A673 (cell line): ENCODE data around the gene C10orf62. TPM values are rescaled to one million over a fixed set of nuclear protein-coding genes. Genes with fewer than 3 reads are reported as not detected.

Source experiments
- Bru-seq: library from RNA; stranded (reverse); fragments of 400-500 nt; gene quantifications from one replicate; lab custom pipeline; 2021; lab: Mats Ljungman, UMichigan
- BruChase-seq, 2 experiments: library from RNA; stranded (reverse); fragments of 400-500 nt; gene quantifications; one replicate each; lab custom pipeline; 2021; lab: Mats Ljungman, UMichigan
- BruUV-seq: library from RNA; stranded (reverse); fragments of 400-500 nt; replicated peaks from 2 replicates; lab custom pipeline; 2021; lab: Mats Ljungman, UMichigan
- CTCF ChIA-PET: fragments of 300-600 bp; sonication (Branson Sonifier 250); formaldehyde crosslinking; loops from one replicate; lab custom pipeline; 2022; ENCODE audit warnings: antibody characterized with exemption; lab: Charles Lee
- POLR2A ChIA-PET: fragments of 300-600 bp; sonication (Branson Sonifier 250); formaldehyde crosslinking; loops from one replicate; lab custom pipeline; 2022; ENCODE audit warnings: antibody characterized with exemption; ENCODE audit not compliant: low non-redundant PET; lab: Charles Lee
- DNase-seq: peaks from one replicate; pipeline ENCODE4 v3.0.0-alpha.2; 2015; ENCODE audit warnings: low spot score
- H3K27ac ChIP-seq: fragments of 200-600 bp; sonication (generic); 2 replicates; pipeline ENCODE4 v1.5.1; 2016; ENCODE audit warnings: mixed run types, low read depth, mild to moderate bottlenecking, mixed read lengths, antibody characterized with exemption, low read length; ENCODE audit not compliant: poor library complexity, severe bottlenecking
- H3K27me3 ChIP-seq: fragments of 200-600 bp; sonication (generic); replicated peaks from 2 replicates; pipeline ENCODE4 v1.6.1; 2017; ENCODE audit warnings: mixed run types, low read depth, mild to moderate bottlenecking, mixed read lengths, antibody characterized with exemption, low read length; ENCODE audit not compliant: insufficient read depth, poor library complexity
- H3K36me3 ChIP-seq: fragments of 200-600 bp; sonication (generic); 2 replicates; pipeline ENCODE4 v1.6.1; 2016; ENCODE audit warnings: mixed run types, mild to moderate bottlenecking, mixed read lengths, antibody characterized with exemption, low read length; ENCODE audit not compliant: insufficient read depth, poor library complexity, severe bottlenecking
- H3K4me1 ChIP-seq: fragments of 200-600 bp; sonication (generic); 2 replicates; pipeline ENCODE4 v1.6.1; 2017; ENCODE audit warnings: mixed run types, mild to moderate bottlenecking, mixed read lengths, antibody characterized with exemption, low read length; ENCODE audit not compliant: insufficient read depth, poor library complexity, severe bottlenecking
- H3K4me3 ChIP-seq: fragments of 200-600 bp; sonication (generic); 2 replicates; pipeline ENCODE4 v1.5.1; 2016; ENCODE audit warnings: low read depth, mixed run types, mild to moderate bottlenecking, mixed read lengths, low read length; ENCODE audit not compliant: poor library complexity, severe bottlenecking
- H3K9me3 ChIP-seq: fragments of 200-600 bp; sonication (generic); 2 replicates; pipeline ENCODE4 v1.6.1; 2016; ENCODE audit warnings: mixed run types, low read depth, mild to moderate bottlenecking, mixed read lengths, antibody characterized with exemption, low read length; ENCODE audit not compliant: poor library complexity, severe bottlenecking
- CTCF ChIP-seq: fragments of 300-800, 200-600 bp; sonication (generic); conservative IDR thresholded peaks from 2 replicates; pipeline ENCODE4 v1.5.1; 2017; ENCODE audit warnings: low read depth, mild to moderate bottlenecking, antibody characterized with exemption, low read length, moderate library complexity, mixed read lengths
- EZH2 ChIP-seq: fragments of 200-600 bp; sonication (generic); IDR thresholded peaks from 2 replicates; pipeline ENCODE4 v1.6.1; 2017; ENCODE audit warnings: borderline replicate concordance, low read depth, mild to moderate bottlenecking, mixed read lengths, antibody characterized with exemption, low read length; ENCODE audit not compliant: poor library complexity, severe bottlenecking
- intact Hi-C: fragments of 100-400 bp; cut with micrococcal nuclease; formaldehyde crosslinking; loops from one replicate; pipeline ENCODE4 v1.10.0; 2022; ENCODE audit not compliant: unreplicated experiment
- long read RNA-seq: library from polyadenylated mRNA; stranded (forward); transcript quantifications from one replicate; pipeline ENCODE4 v2.0.0, GENCODE V29; 2022
- total RNA-seq: library from RNA; stranded (reverse); gene quantifications from 2 replicates; pipeline ENCODE4 v1.2.3, GENCODE V29; 2021

The C10orf62 gene
- total RNA-seq (not detected in 2 replicates), Bru-seq, nascent RNA (not detected), BruChase-seq, experiment 1, labeled RNA remaining after a 2-hour chase (not detected), BruChase-seq, experiment 2, labeled RNA remaining after a 6-hour chase (not detected)
- long read RNA-seq: 0 reads

- intact Hi-C loops: no loop called here
- Histone ChIP-seq H3K27ac (no peak within 1 kb of the TSS), H3K4me3 (no peak within 1 kb of the TSS), H3K4me1 (no peaks in the 10 kb centered on the region), H3K9me3 (no peaks in the 10 kb centered on the region), H3K36me3 (no peaks in the 10 kb centered on the region), H3K27me3 (no peaks in the 10 kb centered on the region)
- no TSS peak for BruUV-seq
- POLR2A ChIA-PET: no interaction called here
- no peak for TF ChIP-seq EZH2
- TF ChIP-seq CTCF: no peak
- CTCF ChIA-PET: no interaction called here
- no peak for DNase-seq
These were observed at the start of gene C10orf62 for GRCh38 chr10:97589479-97589878. C10orf62 (plus strand) TSS chr10:97589721; CDS start chr10:97589898, 177 bp downstream.

GRCh38 chr10:97540669-97541500 lies 48.6 kb upstream of the C10orf62 start:
- DNase-seq: no peak

More at GRCh38 chr10:97540669-97541500, 48.6 kb upstream of the C10orf62 start:
- H3K4me1 ChIP-seq: peaks cover 20% of the 10 kb centered on the region
- no peak for TF ChIP-seq EZH2
- no peak for TF ChIP-seq CTCF
- H3K27me3 ChIP-seq: no peaks in the 10 kb centered on the region
- no peaks in the 10 kb centered on the region for H3K36me3 ChIP-seq
- H3K27ac ChIP-seq: no peak overlapping the region
- ChIA-PET POLR2A (no interaction called here), CTCF (interaction anchor here (1.2 kb wide), 1 partner anchor 8 kb away, joined by 3 read pairs; no protein-coding TSS in a partner anchor)
- no peaks in the 10 kb centered on the region for H3K9me3 ChIP-seq
- BruUV-seq: no TSS peak
- H3K4me3 ChIP-seq: no peak overlapping the region
- intact Hi-C loops: no loop called here
